SU-DHL-6 (cell line): ENCODE data around the gene AP5B1.

Experiments used
- H2AFZ ChIP-seq: fragments of 200-600 bp; sonication (generic); 2 replicates; pipeline ENCODE4 v1.6.1; 2014; ENCODE audit warnings: low read depth, mild to moderate bottlenecking, moderate library complexity, mixed read lengths, antibody characterized with exemption, low read length; ENCODE audit not compliant: severe bottlenecking
- H3F3A ChIP-seq: fragments of 200-600 bp; shearing (Covaris generic); 2 replicates; pipeline ENCODE4 v1.6.0; 2016; ENCODE audit warnings: antibody characterized with exemption, mild to moderate bottlenecking; ENCODE audit not compliant: insufficient read depth
- H3K27ac ChIP-seq: fragments of 200-600 bp; sonication (generic); 2 replicates; pipeline ENCODE4 v1.5.1; 2016; ENCODE audit warnings: low read depth, mild to moderate bottlenecking, low read length, moderate library complexity, mixed read lengths
- H3K27me3 ChIP-seq: fragments of 200-600 bp; sonication (generic), shearing (Covaris generic); 2 replicates; pipeline ENCODE4 v1.6.0; 2014; ENCODE audit warnings: mild to moderate bottlenecking, low read length
- H3K36me3 ChIP-seq: fragments of 200-600 bp; sonication (generic); 2 replicates; pipeline ENCODE4 v1.6.1; 2014; ENCODE audit warnings: mild to moderate bottlenecking, low read length, mixed read lengths
- H3K4me2 ChIP-seq: fragments of 300-600, 200-600 bp; shearing (Covaris generic), sonication (generic); 2 replicates; pipeline ENCODE4 v1.6.0; 2014; ENCODE audit warnings: low read length, low read depth, mild to moderate bottlenecking; ENCODE audit not compliant: poor library complexity, severe bottlenecking
- H3K4me3 ChIP-seq: fragments of 200-600 bp; sonication (generic); 2 replicates; pipeline ENCODE4 v1.5.1; 2014; ENCODE audit warnings: antibody characterized with exemption, low read length, mild to moderate bottlenecking, mixed read lengths; ENCODE audit not compliant: insufficient read depth, poor library complexity, severe bottlenecking
- H3K79me2 ChIP-seq: fragments of 200-600 bp; sonication (generic); 2 replicates; pipeline ENCODE4 v1.6.1; 2014; ENCODE audit warnings: mild to moderate bottlenecking, low read length, moderate library complexity; ENCODE audit not compliant: insufficient read depth
- H3K9ac ChIP-seq: fragments of 200-600 bp; sonication (generic); 2 replicates; pipeline ENCODE4 v1.7.0; 2014; ENCODE audit warnings: mild to moderate bottlenecking, low read length
- H3K9me2 ChIP-seq: fragments of 200-600 bp; sonication (generic); replicated peaks from 2 replicates; pipeline ENCODE4 v1.6.1; 2014; ENCODE audit warnings: low read length; ENCODE audit not compliant: insufficient read depth
- H3K9me3 ChIP-seq: fragments of 200-600 bp; sonication (generic); 2 replicates; pipeline ENCODE4 v1.6.1; 2014; ENCODE audit warnings: low read length, mixed read lengths; ENCODE audit not compliant: insufficient read depth
- H4K20me1 ChIP-seq: fragments of 200-600 bp; sonication (generic); 2 replicates; pipeline ENCODE4 v1.6.1; 2014; ENCODE audit warnings: low read depth, mild to moderate bottlenecking, antibody characterized with exemption, low read length, moderate library complexity, mixed read lengths
- EZH2phosphoT487 ChIP-seq: fragments of 200-600 bp; sonication (generic), shearing (Covaris generic); conservative IDR thresholded peaks from 2 replicates; pipeline ENCODE4 v1.6.1; 2018; ENCODE audit warnings: mild to moderate bottlenecking, antibody characterized with exemption, low read length, moderate library complexity, mixed read lengths
- TF ChIP-seq, protein P1 (sequence below): fragments of 200-600 bp; sonication (generic); IDR thresholded peaks from one replicate; pipeline ENCODE4 v1.5.1; 2017; ENCODE audit warnings: antibody characterized with exemption, mild to moderate bottlenecking, low read length, moderate library complexity; ENCODE audit not compliant: insufficient read depth, poor library complexity, severe bottlenecking

The AP5B1 gene

DNA sequence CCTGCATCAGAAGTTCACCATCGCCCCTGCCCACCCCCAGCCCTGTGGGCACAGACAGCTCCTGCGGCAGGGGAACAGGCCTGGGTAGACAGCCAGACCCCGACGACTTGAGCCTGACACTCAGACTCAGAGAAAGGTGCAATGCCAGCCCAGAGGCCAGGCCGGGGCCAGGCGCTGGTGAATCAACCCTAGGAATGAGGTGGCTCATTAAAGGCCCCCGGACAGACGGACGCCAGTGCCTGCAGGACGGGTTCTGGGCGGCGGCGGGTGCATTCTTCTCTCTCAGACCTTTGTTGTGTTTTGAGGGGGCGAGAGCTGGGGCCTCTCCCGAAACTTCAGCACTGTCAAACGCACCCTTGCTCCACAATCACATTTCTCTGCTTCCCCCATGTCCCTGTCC is 11.7 kb upstream of the AP5B1 start:
- Histone ChIP-seq H3F3A (no peaks in the 10 kb centered on the region), H3K9me2 (no peaks in the 10 kb centered on the region), H3K36me3 (no peaks in the 10 kb centered on the region), H4K20me1 (no peaks in the 10 kb centered on the region), H3K27me3 (no peaks in the 10 kb centered on the region), H3K9me3 (no peaks in the 10 kb centered on the region), H3K4me2 (no peak overlapping the region), H3K27ac (no peak overlapping the region), H2AFZ (no peak overlapping the region), H3K4me3 (no peak overlapping the region), H3K9ac (no peak overlapping the region), H3K79me2 (no peaks in the 10 kb centered on the region)
- TF ChIP-seq EZH2phosphoT487: no peak
- TF ChIP-seq, protein P1, sequence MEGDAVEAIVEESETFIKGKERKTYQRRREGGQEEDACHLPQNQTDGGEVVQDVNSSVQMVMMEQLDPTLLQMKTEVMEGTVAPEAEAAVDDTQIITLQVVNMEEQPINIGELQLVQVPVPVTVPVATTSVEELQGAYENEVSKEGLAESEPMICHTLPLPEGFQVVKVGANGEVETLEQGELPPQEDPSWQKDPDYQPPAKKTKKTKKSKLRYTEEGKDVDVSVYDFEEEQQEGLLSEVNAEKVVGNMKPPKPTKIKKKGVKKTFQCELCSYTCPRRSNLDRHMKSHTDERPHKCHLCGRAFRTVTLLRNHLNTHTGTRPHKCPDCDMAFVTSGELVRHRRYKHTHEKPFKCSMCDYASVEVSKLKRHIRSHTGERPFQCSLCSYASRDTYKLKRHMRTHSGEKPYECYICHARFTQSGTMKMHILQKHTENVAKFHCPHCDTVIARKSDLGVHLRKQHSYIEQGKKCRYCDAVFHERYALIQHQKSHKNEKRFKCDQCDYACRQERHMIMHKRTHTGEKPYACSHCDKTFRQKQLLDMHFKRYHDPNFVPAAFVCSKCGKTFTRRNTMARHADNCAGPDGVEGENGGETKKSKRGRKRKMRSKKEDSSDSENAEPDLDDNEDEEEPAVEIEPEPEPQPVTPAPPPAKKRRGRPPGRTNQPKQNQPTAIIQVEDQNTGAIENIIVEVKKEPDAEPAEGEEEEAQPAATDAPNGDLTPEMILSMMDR: no peak

DNA sequence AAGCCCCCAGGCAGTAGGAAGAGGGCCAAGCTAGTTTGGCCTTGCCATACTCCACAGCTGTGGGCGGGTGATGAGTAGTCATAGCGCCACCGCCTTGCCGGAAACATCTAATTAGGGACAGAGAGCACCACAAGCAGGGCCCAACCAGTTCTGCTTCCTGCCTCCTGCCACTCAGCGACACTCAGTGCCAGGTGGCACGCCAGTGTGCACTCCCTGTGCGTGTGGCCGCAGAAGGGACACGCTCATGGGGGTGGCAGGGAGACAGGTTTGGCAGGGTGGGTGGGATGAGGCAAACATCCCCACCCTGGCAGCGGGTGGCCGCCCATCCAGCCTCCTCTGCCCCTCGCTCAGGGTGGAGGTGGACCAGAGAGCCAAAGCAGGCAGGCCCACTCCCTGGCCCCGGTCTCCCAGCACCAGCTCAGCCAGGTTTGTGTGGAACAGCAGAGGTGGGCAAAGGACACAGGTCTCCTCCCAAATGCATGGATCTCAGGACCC is 11.0 kb upstream of the AP5B1 start:
- H3K9ac ChIP-seq: no peak overlapping the region
- no peaks in the 10 kb centered on the region for H3K9me3 ChIP-seq
- no peaks in the 10 kb centered on the region for H3K27me3 ChIP-seq
- no peak overlapping the region for H3K27ac ChIP-seq
- H3K4me2 ChIP-seq: no peak overlapping the region
- no peaks in the 10 kb centered on the region for H4K20me1 ChIP-seq
- no peak for TF ChIP-seq EZH2phosphoT487
- TF ChIP-seq, protein P1: no peak
- no peaks in the 10 kb centered on the region for H3F3A ChIP-seq
- H3K79me2 ChIP-seq: no peaks in the 10 kb centered on the region
- H3K9me2 ChIP-seq: no peaks in the 10 kb centered on the region
- H3K4me3 ChIP-seq: no peak overlapping the region
- no peaks in the 10 kb centered on the region for H3K36me3 ChIP-seq
- H2AFZ ChIP-seq: no peak overlapping the region

DNA sequence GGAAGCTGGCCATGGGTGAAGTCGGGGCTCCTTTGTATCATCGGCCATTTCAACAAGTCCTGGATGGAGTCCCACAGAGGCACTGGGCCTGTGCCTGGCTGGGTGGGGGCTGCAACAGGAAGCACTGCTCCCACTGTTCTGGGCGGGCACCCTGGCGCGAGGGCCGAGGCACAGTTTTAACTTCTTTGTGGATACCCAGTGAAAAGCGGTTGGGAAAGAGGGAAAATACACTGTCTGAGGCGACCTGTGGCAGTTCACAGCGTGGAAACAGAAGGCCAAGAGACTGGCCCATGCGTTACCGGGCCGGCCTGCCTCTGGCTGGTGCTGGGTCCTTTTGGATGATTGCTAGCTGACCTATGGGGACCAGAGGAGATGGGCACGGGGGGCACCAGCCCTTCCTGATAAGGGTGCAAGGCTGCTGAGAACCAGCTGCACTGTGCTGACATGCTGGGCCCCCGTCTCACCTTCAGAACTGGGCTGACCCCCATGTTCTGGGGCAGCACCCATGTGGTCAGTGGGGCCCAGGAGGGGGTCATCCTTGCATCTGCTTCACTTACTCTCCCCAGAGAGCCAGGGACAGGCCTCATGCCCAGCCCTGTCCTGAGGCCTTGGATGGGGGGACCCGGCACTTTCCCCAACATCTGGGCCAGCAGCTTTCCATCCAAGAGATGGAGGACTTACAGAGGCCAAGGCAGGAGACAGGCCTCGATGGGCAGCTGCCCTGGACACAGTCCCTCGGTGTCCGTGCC is 10.3 kb upstream of the AP5B1 start:
- no peak for TF ChIP-seq EZH2phosphoT487
- TF ChIP-seq, protein P1: no peak
- Histone ChIP-seq H3K79me2 (no peaks in the 10 kb centered on the region), H3F3A (no peaks in the 10 kb centered on the region), H2AFZ (no peak overlapping the region), H4K20me1 (no peaks in the 10 kb centered on the region), H3K36me3 (no peaks in the 10 kb centered on the region), H3K9ac (no peak overlapping the region), H3K9me3 (no peaks in the 10 kb centered on the region), H3K4me2 (no peak overlapping the region), H3K4me3 (no peak overlapping the region), H3K9me2 (no peaks in the 10 kb centered on the region), H3K27me3 (no peaks in the 10 kb centered on the region), H3K27ac (no peak overlapping the region)
